Measurements from ENCODE around the gene MEF2D.

The MEF2D gene

DNA sequence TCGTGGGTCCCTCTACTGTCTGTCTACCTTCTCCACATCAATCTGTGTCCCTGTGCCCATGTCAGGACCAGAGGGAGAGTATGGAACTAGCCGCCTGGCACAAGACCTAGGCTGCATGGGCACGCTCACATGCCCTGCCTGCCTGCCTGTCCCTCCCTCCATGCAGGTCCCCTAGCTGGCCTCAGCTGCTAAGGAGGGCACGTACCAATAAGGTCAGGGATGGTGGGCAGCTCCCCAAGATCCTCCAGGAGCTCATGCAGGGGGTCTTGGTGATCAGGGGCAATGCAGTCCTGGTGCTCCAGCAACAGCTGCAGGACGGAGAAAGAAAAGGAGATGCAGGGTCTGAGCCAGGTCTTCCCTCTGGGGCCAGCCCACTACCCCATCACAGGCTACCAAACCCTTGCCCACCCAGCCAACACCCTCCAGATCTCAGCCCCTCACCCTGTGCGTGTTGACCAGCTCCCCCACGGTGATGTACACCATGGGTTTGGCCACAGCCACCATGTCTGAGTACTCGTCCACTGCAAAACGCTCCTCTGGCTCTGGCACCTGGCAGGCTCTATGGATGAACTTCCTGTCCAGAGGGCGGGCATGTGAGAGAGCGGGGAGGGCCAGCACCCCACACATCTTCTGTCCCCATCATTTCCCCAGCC lies 33.1 kb upstream of the MEF2D start:
- no peak for DNase-seq (ENCODE audit: extremely low read depth, low read depth)
- TF ChIP-seq, protein P1, sequence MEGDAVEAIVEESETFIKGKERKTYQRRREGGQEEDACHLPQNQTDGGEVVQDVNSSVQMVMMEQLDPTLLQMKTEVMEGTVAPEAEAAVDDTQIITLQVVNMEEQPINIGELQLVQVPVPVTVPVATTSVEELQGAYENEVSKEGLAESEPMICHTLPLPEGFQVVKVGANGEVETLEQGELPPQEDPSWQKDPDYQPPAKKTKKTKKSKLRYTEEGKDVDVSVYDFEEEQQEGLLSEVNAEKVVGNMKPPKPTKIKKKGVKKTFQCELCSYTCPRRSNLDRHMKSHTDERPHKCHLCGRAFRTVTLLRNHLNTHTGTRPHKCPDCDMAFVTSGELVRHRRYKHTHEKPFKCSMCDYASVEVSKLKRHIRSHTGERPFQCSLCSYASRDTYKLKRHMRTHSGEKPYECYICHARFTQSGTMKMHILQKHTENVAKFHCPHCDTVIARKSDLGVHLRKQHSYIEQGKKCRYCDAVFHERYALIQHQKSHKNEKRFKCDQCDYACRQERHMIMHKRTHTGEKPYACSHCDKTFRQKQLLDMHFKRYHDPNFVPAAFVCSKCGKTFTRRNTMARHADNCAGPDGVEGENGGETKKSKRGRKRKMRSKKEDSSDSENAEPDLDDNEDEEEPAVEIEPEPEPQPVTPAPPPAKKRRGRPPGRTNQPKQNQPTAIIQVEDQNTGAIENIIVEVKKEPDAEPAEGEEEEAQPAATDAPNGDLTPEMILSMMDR (IDR thresholded peaks at IDR 0.05; ENCODE audit: low read depth, low read length) = no peak

DNA sequence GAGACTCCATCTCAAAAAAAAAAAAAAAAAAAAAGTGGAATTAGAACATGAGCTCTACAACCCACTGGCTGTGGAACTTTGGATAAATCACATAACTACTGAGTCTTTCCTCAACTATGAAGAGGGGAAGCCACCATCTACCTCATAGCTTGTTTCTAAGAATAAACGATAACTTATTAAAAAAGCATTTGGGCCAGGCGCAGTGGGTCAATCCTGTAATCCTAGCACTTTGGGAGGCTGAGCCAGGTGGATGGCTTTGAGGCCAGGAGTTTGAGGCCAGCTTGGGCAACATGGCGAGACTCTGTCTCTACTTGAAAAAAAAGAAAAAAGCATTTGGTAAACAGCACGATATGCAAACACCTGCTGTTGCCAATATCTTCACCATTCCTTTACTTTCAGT lies 31.8 kb upstream of the MEF2D start:
- no peak for DNase-seq (ENCODE audit: extremely low read depth, low read depth)
- TF ChIP-seq, protein P1 (IDR thresholded peaks at IDR 0.05; ENCODE audit: low read depth, low read length) = no peak

DNA sequence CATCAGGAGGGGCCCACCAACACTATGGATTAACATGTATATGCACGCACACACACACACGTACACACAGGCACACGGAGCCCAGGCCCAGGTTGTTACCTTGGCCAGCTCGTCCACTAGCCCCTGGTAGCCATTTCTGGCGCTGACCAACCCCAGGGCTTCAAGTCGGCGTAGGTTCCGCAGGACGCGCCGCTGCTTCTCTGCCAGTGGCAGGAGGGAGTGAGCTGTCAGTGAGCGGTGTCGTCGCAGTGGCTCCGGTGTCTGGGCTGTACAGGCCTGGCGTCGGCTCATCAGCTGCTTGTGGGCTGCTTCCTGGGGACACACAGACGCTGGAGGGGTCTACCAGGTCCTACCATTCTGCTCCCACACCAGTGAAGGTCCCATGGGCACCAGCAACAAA lies 29.4 kb upstream of the MEF2D start:
- DNase-seq (ENCODE audit: extremely low read depth, low read depth) = no peak
- TF ChIP-seq, protein P1 (IDR thresholded peaks at IDR 0.05; ENCODE audit: low read depth, low read length) = no peak

DNA sequence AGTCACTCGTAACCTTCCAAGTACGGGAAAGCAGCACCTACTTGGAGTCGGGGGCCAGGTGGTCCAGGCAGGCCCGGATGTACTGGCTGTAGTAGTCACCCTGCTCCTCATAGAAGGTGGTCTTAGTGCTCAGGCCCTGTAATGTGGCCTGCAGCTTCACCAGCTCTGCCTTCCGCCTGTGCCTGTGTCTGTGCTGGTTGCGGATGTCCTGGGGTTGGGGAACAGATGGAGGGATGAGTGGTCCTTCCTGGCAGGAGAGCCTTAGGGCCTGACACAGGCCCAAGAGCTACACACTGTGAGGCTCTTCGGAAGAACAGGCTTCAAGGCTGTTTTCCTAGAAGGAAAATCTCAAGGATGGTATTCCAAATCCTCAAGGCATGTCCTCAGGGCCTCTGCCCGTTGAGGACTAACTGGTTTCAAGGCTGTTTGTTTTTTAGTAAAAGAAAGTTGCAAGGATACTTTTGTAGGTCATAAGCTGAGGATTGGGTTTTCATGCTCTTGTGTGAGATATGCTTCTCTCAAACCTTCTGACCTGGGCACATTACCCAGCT lies 28.4 kb upstream of the MEF2D start:
- no peak for DNase-seq (ENCODE audit: extremely low read depth, low read depth)
- TF ChIP-seq, protein P1 (IDR thresholded peaks at IDR 0.05; ENCODE audit: low read depth, low read length) = no peak

DNA sequence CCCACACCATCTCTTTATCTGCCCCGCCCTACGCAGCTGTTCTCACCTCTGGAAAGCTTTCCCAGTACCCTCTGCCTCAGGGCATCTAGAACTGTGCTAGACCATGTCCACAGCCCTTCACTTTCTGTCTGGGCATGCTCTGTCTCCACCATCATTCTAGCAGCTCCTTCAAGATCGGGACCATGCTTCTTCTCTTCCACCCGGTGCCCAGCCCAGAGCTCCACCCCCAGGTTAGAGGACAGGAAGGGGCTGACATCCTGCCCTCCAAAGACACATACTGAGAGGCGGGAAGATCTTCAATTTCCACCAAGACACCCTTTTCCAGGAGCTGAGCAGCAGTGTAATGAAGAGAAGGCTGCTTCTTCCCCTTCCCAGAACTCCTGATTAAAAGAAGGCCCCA lies 27.7 kb upstream of the MEF2D start:
- TF ChIP-seq, protein P1 (IDR thresholded peaks at IDR 0.05; ENCODE audit: low read depth, low read length) = no peak
- DNase-seq (ENCODE audit: extremely low read depth, low read depth) = no peak

DNA sequence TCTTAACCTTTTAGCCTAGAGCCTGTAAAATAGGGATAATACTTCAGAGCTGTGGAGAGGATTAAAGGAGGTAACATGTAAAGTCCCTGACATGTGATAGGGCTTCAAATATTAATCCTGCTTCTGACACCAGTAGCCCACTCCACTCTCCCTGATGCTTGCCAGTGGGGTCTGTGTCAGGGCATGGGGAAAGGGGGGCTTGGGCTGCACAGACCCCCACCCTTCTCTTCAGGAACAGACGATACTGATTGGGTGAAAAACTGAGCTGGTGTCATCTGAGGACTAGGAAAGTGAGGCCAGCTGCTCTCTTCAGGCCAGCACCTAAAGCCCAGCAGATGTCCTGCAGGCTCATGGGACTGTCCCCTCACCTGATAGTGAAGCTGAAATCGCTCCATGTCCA lies 27.0 kb upstream of the MEF2D start:
- no peak for DNase-seq (ENCODE audit: extremely low read depth, low read depth)
- TF ChIP-seq, protein P1 (IDR thresholded peaks at IDR 0.05; ENCODE audit: low read depth, low read length) = no peak

DNA sequence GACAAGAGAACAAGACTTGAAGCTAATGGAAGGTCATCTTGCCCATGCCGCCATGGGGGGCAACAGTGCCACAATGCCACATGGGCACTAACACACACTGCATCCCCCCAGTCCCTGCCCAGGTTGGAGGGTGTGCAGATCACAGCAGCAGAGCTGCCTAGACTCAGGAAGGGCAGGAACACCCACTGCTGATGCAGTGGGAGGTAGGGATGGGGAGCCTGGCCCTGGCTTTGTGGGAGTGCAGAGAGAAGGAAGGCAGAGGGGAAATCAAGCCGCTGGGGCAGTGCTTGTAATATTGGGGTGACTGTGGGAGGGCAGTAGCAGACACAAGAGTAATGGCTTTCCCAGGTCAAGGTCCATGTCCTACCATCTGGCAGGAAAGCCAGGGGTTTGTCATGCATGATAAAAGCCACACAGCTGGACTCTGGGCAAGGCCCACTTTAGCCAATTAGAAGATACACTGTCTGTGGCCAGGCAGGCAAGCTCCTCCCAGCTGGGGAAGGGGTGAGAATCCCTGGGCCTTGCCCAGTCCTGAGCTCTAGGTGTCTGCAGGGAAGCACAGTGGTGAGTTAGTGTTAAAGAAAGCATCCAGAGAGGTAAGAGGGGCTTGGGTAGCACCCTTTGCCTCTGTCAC lies 25.4 kb upstream of the MEF2D start:
- TF ChIP-seq, protein P1 (IDR thresholded peaks at IDR 0.05; ENCODE audit: low read depth, low read length) = no peak
- DNase-seq (ENCODE audit: extremely low read depth, low read depth) = no peak

Measured in AG09319 (cell line).